Measurements from ENCODE around the gene F8.

The F8 gene

DNA sequence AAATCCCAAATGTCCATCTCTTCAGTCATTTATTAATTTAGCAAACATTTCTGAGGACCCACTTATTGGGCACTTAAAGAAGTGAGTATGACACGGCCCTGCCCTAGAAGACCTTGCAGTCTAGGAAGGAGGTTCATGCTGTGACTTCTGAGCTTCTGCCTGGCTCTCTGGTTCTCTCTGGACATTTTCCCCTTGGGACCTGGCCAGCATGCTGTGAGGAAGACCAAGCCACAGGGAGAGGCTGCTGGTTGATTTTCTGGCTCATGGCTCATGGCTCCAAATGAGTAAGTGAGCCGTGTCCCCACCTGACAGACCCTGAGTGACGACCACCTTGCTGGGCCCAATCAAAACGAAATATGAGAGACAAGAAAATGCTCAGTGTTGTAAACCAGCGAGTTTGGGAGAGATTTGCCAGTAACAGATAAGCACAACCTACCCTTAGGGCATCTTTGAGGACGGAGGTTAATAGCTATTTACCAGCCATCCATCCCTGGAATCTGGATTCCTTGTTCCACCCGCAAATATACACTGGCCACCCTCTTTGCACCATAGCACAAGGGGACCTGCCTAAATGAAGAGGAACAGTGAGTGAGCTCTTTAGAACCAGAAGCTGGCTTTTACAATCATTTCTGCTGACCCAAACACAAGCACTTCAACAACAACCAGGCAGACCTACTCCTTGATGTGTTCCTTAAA is 218.1 kb downstream of the F8 start:
- TF ChIP-seq, protein P1, sequence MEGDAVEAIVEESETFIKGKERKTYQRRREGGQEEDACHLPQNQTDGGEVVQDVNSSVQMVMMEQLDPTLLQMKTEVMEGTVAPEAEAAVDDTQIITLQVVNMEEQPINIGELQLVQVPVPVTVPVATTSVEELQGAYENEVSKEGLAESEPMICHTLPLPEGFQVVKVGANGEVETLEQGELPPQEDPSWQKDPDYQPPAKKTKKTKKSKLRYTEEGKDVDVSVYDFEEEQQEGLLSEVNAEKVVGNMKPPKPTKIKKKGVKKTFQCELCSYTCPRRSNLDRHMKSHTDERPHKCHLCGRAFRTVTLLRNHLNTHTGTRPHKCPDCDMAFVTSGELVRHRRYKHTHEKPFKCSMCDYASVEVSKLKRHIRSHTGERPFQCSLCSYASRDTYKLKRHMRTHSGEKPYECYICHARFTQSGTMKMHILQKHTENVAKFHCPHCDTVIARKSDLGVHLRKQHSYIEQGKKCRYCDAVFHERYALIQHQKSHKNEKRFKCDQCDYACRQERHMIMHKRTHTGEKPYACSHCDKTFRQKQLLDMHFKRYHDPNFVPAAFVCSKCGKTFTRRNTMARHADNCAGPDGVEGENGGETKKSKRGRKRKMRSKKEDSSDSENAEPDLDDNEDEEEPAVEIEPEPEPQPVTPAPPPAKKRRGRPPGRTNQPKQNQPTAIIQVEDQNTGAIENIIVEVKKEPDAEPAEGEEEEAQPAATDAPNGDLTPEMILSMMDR (IDR thresholded peaks at IDR 0.05; ENCODE audit: control insufficient read depth, extremely low read depth, insufficient read depth): no peak
- DNase-seq (ENCODE audit: low read depth): no peak
- no peak overlapping the region for H3K4me3 ChIP-seq (ENCODE audit: low read depth, low read length)

DNA sequence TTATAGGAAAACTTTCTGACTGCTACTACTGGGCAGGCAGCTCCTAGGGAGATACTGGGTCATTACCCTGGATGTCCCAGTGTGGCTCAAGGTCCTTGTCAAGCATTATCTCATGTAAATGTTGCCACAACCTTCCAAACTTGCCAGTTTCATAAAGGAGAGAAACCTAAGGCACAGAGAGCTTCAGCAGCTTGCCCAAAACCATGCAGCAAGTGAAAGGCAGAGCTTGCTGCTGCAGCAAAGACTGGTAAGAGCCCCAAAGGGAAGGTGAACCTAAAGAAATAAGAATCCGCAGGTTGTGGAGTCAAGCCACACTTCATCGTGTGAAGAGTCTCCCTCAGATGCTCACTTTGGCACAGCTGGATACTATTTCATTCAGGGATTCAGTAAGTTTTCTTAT is 219.6 kb downstream of the F8 start:
- TF ChIP-seq, protein P1 (IDR thresholded peaks at IDR 0.05; ENCODE audit: control insufficient read depth, extremely low read depth, insufficient read depth): no peak
- no peak overlapping the region for H3K4me3 ChIP-seq (ENCODE audit: low read depth, low read length)
- DNase-seq (ENCODE audit: low read depth): no peak

DNA sequence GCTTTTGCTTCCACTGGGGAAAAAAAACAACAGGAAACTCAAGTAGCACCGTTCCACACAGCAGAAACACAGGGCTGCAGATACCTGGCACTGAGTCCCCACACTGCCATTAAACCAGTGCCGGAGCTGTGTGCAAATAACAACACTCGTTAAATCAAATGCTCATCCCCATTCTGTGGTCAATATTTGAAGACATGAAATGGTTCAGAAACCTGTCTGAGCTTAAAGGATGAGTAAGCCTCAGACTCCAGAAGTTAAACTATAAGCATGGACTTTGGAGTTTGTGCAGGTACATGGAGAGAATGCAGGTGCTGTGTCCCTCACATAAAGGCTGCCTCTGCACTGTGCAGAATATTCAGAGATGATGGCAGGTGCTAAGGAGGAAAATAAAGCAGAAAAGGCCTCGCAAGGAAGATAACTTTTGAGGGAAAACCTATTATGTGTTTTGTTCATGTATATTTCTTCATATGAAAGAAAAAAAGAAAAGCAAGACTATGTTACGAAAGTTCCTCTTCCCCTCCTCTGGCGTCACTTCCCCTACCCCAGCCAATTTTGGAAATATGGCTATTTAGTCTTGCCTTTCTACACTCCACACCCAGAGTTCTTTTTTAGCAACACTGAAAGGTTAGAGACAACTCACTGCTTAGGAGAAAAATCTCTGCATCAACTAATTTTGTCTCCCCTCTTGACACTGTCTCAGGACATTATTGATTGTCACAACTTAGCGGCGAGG is 221.9 kb downstream of the F8 start:
- peak; percentile 64 for DNase-seq (ENCODE audit: low read depth)
- TF ChIP-seq, protein P1 (IDR thresholded peaks at IDR 0.05; ENCODE audit: control insufficient read depth, extremely low read depth, insufficient read depth): no peak

DNA sequence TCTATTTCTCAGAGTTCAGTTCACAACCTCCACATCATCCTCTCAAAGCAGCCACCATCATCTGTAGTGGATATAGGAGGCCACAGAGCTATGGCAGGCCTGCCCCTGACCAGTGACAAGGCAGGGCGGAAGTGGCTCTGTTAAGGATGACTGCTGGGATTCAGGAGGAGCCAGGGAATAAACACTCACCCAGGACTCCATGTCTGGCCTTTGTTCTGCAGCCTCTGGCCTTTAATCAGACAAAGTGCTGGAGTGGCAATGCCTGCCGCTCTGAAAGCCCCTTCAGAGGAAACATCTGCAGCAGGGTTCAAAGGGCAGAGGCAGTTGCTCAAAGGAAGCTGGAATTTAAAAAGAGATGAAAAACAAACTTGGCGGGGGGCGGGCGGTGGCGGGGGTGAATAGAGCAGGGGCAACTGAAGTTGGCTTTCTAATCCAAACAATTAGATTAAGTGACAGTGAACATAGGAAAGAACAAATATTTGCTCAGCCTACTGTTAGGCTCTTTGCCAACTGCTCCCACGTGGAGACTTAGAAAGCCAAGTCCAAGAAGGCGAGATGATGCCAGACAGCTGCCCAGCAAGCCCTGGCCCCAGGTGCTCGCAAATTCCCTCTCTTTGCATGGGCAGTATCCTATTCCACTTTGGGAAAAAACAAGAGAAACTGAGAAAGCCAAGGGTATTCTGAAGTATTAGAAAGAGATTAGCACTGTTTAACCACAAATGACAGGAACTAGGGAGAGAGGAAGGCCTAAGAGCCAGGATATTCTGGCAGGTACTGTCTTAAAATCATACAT is 222.8 kb downstream of the F8 start:
- DNase-seq (ENCODE audit: low read depth): peak; percentile 91
- TF ChIP-seq, protein P1 (IDR thresholded peaks at IDR 0.05; ENCODE audit: control insufficient read depth, extremely low read depth, insufficient read depth): no peak
- no peak overlapping the region for H3K4me3 ChIP-seq (ENCODE audit: low read depth, low read length)

More for the DNA sequence above, 221.9 kb downstream of the F8 start:
- no peak overlapping the region for H3K4me3 ChIP-seq (ENCODE audit: low read depth, low read length)

DNA sequence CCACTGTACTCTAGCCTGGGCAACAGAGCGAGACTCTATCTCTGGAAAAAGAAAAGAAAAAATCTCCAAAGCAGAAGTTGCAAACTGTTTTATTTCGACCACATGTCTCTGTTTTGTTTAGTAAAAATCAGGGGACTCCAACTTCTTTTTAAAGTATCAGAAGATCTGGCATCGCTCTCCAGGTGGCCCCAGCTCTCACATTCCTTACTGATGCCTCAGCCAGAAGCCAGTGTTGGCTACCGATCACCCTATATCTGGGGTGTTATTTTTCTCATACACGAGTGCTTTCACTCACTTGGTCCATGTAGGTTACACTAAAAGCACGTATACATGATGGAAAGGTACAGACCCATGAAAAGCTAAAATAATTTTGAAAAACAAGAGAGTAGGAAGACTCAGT is 225.5 kb downstream of the F8 start:
- no peak for DNase-seq (ENCODE audit: low read depth)
- TF ChIP-seq, protein P1 (IDR thresholded peaks at IDR 0.05; ENCODE audit: control insufficient read depth, extremely low read depth, insufficient read depth): no peak
- H3K4me3 ChIP-seq (ENCODE audit: low read depth, low read length): no peak overlapping the region

DNA sequence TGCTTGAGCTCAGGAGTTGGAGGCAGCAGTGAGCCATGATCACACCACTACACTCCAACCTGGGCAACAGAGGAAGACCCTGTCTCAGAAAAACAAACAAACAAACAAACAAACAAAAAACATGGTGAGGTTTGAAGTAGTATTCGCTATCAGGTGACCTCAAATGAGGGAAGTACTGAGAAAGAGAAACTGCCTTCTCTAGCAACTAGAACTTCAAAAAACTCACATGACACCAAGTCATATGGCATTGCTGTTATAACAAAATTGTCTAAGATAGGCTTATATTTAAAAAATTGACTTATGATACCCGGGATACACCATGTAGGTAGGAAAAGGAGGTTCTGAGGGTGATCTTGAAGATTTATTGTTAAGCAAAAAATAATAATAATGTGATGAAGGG is 227.5 kb downstream of the F8 start:
- H3K4me3 ChIP-seq (ENCODE audit: low read depth, low read length): no peak overlapping the region
- DNase-seq (ENCODE audit: low read depth): no peak
- TF ChIP-seq, protein P1 (IDR thresholded peaks at IDR 0.05; ENCODE audit: control insufficient read depth, extremely low read depth, insufficient read depth): no peak

Measured in LNCaP clone FGC (cell line).